Measurements from ENCODE around the gene SEC11A. TPM values are rescaled to one million over a fixed set of nuclear protein-coding genes. Genes with fewer than 3 reads are reported as not detected.

SEC11A gene
- total RNA-seq, 2 experiments from 2014 or later = 44.1 to 47.0 TPM

GRCh38 chr15:84697236-84697990, 18.5 kb downstream of the SEC11A start:
- intact Hi-C loops (cut with DNase I, micrococcal nuclease) = loop anchor here in 1 of 2 experiments (10.0 kb wide), 1 partner anchor 47 kb away; the partner anchor contains the start of gene ZNF592
- TF ChIP-seq CTCF (IDR thresholded peaks at IDR 0.05) = no peak
- no peak overlapping the region for H3K27ac ChIP-seq (ENCODE audit: low read depth in 1 of 2, low read length in 2 of 2)
- ChIA-PET CTCF (interaction anchor here (0.7 to 1.0 kb wide), 4 partner anchors 10 to 36 kb away, joined by 3 to 4 read pairs (median 3); no protein-coding TSS in a partner anchor), POLR2A (interaction anchor here (0.9 to 2.5 kb wide), 6 partner anchors 18 to 43 kb away, joined by 3 to 16 read pairs (median 4); partner anchors contain the start of genes SEC11A and WDR73)
- ATAC-seq (ENCODE audit: poor library complexity) = no peak
- Mint-ChIP-seq H3K9me3 (no peaks in the 10 kb centered on the region), H3K27ac (peak overlapping the region; percentile 31), H3K4me3 (no peak overlapping the region), H3K36me3 (ENCODE audit: low read depth) (peaks cover 7% of the 10 kb centered on the region), H3K4me1 (ENCODE audit: low read depth) (peaks cover 53% of the 10 kb centered on the region), H3K27me3 (no peaks in the 10 kb centered on the region)
- H3K4me1 ChIP-seq (ENCODE audit: insufficient read depth, low read length) = peaks cover 19% of the 10 kb centered on the region
- no peaks in the 10 kb centered on the region for H3K36me3 ChIP-seq (ENCODE audit: insufficient read depth, low read length)
- DNase-seq = no peak
- H3K4me3 ChIP-seq (ENCODE audit: low read length) = no peak overlapping the region
- H3K27me3 ChIP-seq (ENCODE audit: control insufficient read depth in 1 of 2, insufficient read depth in 2 of 2, low read length in 2 of 2) = no peaks in the 10 kb centered on the region
- no peaks in the 10 kb centered on the region for H3K9me3 ChIP-seq (ENCODE audit: control insufficient read depth in 1 of 2, insufficient read depth in 1 of 2, low read length in 2 of 2)

- no peaks in the 10 kb centered on the region for H3K9me3 Mint-ChIP-seq
Observed at GRCh38 chr15:84696757-84697156, 19.2 kb downstream of the SEC11A start.

GRCh38 chr15:84690342-84690741, 25.6 kb downstream of the SEC11A start:
- ChIA-PET POLR2A (no interaction called here), CTCF (no interaction called here)
- Mint-ChIP-seq H3K9me3 (no peaks in the 10 kb centered on the region), H3K4me3 (no peak overlapping the region), H3K4me1 (ENCODE audit: low read depth) (peaks cover 17% of the 10 kb centered on the region), H3K27ac (no peak overlapping the region), H3K36me3 (ENCODE audit: low read depth) (peaks cover 54% of the 10 kb centered on the region), H3K27me3 (no peaks in the 10 kb centered on the region)
- intact Hi-C loops (cut with DNase I, micrococcal nuclease) = loop anchor here in 1 of 2 experiments (10.0 kb wide), 1 partner anchor 54 kb away; the partner anchor contains the start of gene ZNF592
- peaks cover 36% of the 10 kb centered on the region for H3K36me3 ChIP-seq (ENCODE audit: insufficient read depth, low read length)
- no peak for ATAC-seq (ENCODE audit: poor library complexity)
- TF ChIP-seq CTCF (IDR thresholded peaks at IDR 0.05) = no peak
- H3K27me3 ChIP-seq (ENCODE audit: control insufficient read depth in 1 of 2, insufficient read depth in 2 of 2, low read length in 2 of 2) = no peaks in the 10 kb centered on the region
- H3K4me3 ChIP-seq (ENCODE audit: low read length) = no peak overlapping the region
- no peak for DNase-seq
- no peaks in the 10 kb centered on the region for H3K9me3 ChIP-seq (ENCODE audit: control insufficient read depth in 1 of 2, insufficient read depth in 1 of 2, low read length in 2 of 2)
- H3K4me1 ChIP-seq (ENCODE audit: insufficient read depth, low read length) = no peaks in the 10 kb centered on the region
- H3K27ac ChIP-seq (ENCODE audit: low read depth in 1 of 2, low read length in 2 of 2) = no peak overlapping the region

More at GRCh38 chr15:84696757-84697156, 19.2 kb downstream of the SEC11A start:
- no peaks in the 10 kb centered on the region for H3K36me3 ChIP-seq (ENCODE audit: insufficient read depth, low read length)
- TF ChIP-seq CTCF (IDR thresholded peaks at IDR 0.05) = no peak
- Mint-ChIP-seq H3K4me1 (ENCODE audit: low read depth) (peaks cover 57% of the 10 kb centered on the region), H3K27me3 (no peaks in the 10 kb centered on the region), H3K27ac (no peak overlapping the region), H3K4me3 (no peak overlapping the region), H3K36me3 (ENCODE audit: low read depth) (peaks cover 13% of the 10 kb centered on the region)
- no peaks in the 10 kb centered on the region for H3K27me3 ChIP-seq (ENCODE audit: control insufficient read depth in 1 of 2, insufficient read depth in 2 of 2, low read length in 2 of 2)
- ATAC-seq (ENCODE audit: poor library complexity) (no peak), DNase-seq (no peak)
- no peak overlapping the region for H3K4me3 ChIP-seq (ENCODE audit: low read length)
- POLR2A ChIA-PET = interaction anchor here (1.2 to 2.5 kb wide), 3 partner anchors 18 to 39 kb away, joined by 3 to 7 read pairs (median 5); no protein-coding TSS in a partner anchor
- intact Hi-C loops (cut with DNase I, micrococcal nuclease) = loop anchor here in 1 of 2 experiments (10.0 kb wide), 1 partner anchor 48 kb away; the partner anchor contains the start of gene ZNF592
- H3K4me1 ChIP-seq (ENCODE audit: insufficient read depth, low read length) = peaks cover 18% of the 10 kb centered on the region
- no peaks in the 10 kb centered on the region for H3K9me3 ChIP-seq (ENCODE audit: control insufficient read depth in 1 of 2, insufficient read depth in 1 of 2, low read length in 2 of 2)
- H3K27ac ChIP-seq (ENCODE audit: low read depth in 1 of 2, low read length in 2 of 2) = no peak overlapping the region
- CTCF ChIA-PET = interaction anchor here (0.8 to 1.0 kb wide), 2 partner anchors 28 to 36 kb away, joined by 3 read pairs; no protein-coding TSS in a partner anchor
